ENCODE measurements around the gene HYKK. TPM values are rescaled to one million over a fixed set of nuclear protein-coding genes. Genes with fewer than 3 reads are reported as not detected.

HYKK gene
- total and polyA plus RNA-seq, 2 of the 13 experiments (the other 11 are each of a cell fraction or from before 2014, with no cell fraction given): 3.5 to 5.4 TPM

DNA sequence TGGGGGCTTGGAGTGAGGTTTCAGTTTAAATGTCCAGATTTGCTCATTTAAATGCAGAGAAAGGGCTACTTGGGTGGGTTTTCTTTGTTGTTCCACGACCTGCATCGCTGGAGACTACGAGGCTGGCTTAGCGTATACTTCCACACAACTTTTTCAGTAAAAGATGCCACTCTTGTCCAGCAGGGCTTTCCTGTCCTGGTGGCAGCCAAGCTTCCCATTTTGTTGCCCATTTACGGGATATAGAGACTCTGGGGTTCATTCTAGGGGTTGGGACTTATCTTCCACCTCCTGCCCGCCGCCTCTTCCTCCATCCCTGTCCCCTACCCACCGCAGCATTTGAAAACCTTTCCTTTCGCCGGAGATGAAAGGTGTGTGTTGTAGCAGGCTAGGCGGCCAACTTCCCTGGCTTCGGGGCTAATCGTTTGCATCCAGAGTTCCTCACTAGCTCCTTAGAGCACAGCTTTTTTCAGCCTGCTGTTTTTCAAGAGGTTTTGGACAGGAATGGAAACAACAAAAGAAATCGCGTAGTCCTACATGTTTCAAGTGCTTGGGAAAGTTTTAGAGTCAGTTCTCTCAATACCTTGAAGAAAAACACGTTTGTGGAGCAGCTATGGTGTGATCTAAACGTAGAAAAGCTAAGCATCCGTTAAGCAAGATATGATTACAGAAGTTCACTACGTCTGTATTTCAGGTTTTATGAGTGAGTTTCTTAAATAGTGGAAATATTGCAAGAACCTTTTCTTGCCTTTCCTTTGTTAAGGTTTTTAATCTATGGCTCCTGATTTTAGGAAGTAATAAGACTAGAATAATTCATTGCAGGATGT lies 58.8 kb downstream of the HYKK start (continued):
- TF ChIP-seq, protein P1, sequence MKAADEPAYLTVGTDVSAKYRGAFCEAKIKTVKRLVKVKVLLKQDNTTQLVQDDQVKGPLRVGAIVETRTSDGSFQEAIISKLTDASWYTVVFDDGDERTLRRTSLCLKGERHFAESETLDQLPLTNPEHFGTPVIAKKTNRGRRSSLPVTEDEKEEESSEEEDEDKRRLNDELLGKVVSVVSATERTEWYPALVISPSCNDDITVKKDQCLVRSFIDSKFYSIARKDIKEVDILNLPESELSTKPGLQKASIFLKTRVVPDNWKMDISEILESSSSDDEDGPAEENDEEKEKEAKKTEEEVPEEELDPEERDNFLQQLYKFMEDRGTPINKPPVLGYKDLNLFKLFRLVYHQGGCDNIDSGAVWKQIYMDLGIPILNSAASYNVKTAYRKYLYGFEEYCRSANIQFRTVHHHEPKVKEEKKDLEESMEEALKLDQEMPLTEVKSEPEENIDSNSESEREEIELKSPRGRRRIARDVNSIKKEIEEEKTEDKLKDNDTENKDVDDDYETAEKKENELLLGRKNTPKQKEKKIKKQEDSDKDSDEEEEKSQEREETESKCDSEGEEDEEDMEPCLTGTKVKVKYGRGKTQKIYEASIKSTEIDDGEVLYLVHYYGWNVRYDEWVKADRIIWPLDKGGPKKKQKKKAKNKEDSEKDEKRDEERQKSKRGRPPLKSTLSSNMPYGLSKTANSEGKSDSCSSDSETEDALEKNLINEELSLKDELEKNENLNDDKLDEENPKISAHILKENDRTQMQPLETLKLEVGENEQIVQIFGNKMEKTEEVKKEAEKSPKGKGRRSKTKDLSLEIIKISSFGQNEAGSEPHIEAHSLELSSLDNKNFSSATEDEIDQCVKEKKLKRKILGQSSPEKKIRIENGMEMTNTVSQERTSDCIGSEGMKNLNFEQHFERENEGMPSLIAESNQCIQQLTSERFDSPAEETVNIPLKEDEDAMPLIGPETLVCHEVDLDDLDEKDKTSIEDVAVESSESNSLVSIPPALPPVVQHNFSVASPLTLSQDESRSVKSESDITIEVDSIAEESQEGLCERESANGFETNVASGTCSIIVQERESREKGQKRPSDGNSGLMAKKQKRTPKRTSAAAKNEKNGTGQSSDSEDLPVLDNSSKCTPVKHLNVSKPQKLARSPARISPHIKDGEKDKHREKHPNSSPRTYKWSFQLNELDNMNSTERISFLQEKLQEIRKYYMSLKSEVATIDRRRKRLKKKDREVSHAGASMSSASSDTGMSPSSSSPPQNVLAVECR (CRISPR knock-in tag; IDR thresholded peaks at IDR 0.05; ENCODE audit: borderline replicate concordance): no peak
- no peak for TF ChIP-seq ZNF510 (CRISPR knock-in tag; IDR thresholded peaks at IDR 0.05; ENCODE audit: low read depth)

DNA sequence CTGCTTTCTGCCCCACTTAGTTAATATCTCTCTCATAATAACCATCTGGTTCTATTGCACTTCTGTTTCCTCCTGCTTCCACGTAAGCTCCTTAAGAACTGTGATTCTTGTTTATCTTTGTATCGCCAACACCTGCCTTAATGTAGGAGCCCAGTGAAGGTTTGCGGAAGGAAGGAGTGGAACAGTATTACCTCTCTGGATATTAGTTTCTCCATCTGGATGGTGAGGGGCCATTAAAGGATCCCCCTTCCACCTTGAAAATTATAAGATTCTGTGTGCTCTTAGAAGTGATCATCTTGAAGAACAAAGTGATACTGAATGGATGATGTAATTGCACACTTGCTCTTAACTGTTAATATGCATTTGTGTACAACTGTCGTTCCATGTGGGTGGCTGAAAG lies 60.2 kb downstream of the HYKK start:
- no peaks in the 10 kb centered on the region for H3K9me3 ChIP-seq (ENCODE audit: low read length)
- no peak overlapping the region for H3K4me3 ChIP-seq (replicated peaks in 1 of 3; ENCODE audit: insufficient read depth in 1 of 3, low read depth in 2 of 3, low read length in 3 of 3)
- no peaks in the 10 kb centered on the region for H3K36me3 ChIP-seq (replicated peaks in 1 of 2; ENCODE audit: control insufficient read depth in 1 of 2, insufficient read depth in 2 of 2, low read length in 2 of 2)
- H3K27ac ChIP-seq (ENCODE audit: extremely low read length, insufficient read depth, low read length): no peak overlapping the region
- no peak for TF ChIP-seq FOXO1 (CRISPR knock-in tag; IDR thresholded peaks at IDR 0.05)
- no peak overlapping the region for H3K9ac ChIP-seq (ENCODE audit: insufficient read depth, low read depth, low read length)
- ATAC-seq (no peak), DNase-seq (ENCODE audit: low spot score) (no peak), FAIRE-seq (no peak)
- ChIA-PET POLR2A (no interaction called here), CTCF (ENCODE audit: low intra/inter-chr PET ratio, low total read pairs) (no interaction called here)
- H3K4me1 ChIP-seq (ENCODE audit: insufficient read depth, low read length): peaks cover 18% of the 10 kb centered on the region
- H4K20me1 ChIP-seq (ENCODE audit: insufficient read depth, low read length): no peaks in the 10 kb centered on the region
- intact Hi-C loops (cut with micrococcal nuclease; ENCODE audit: unreplicated experiment): loop anchor here (10.0 kb wide), 2 partner anchors 63 to 263 kb away; partner anchors contain the start of gene HYKK
- in situ Hi-C loops (cut with HindIII; ENCODE audit: extremely low pct_ligation_motif_present, low pct_unique_long_range_greater_than_20kb): no loop called here
- no peak overlapping the region for H3K4me2 ChIP-seq (ENCODE audit: low read depth, low read length)
- no peaks in the 10 kb centered on the region for H3K27me3 ChIP-seq (ENCODE audit: control insufficient read depth in 1 of 2, insufficient read depth in 2 of 2, low read length in 2 of 2)
- H2AFZ ChIP-seq (ENCODE audit: low read length): no peak overlapping the region
- BruUV-seq (replicated peaks): no TSS peak
- H3K79me2 ChIP-seq (ENCODE audit: insufficient read depth, low read length): peaks cover 1% of the 10 kb centered on the region
- 100% methylated on average over 4 of the region's 4 CpGs for WGBS (ENCODE audit: low lambda C conversion rate)

Measured in HepG2 (cell line).